NCI-H1694 (cell line): Measurements from ENCODE around the gene ACAP3.

ENCODE experiments used
- DNase-seq: peaks from one replicate; lab custom pipeline; 2025; lab: John Stamatoyannopoulos, UW

ACAP3 gene

GRCh38 chr1:1285102-1285571 lies 22.6 kb downstream of the ACAP3 start:
- DNase-seq = no peak

GRCh38 chr1:1284221-1285101 lies 23.3 kb downstream of the ACAP3 start:
- DNase-seq = no peak

GRCh38 chr1:1283821-1284220 lies 23.9 kb downstream of the ACAP3 start:
- no peak for DNase-seq

- DNase-seq = no peak
Observed at GRCh38 chr1:1282998-1283397, 24.7 kb downstream of the ACAP3 start.

- DNase-seq = no peak
Observed at GRCh38 chr1:1281533-1282321, 26.0 kb downstream of the ACAP3 start.

- no peak for DNase-seq
Observed at GRCh38 chr1:1280782-1281481, 26.8 kb downstream of the ACAP3 start.

GRCh38 chr1:1279028-1279427 lies 28.7 kb downstream of the ACAP3 start:
- DNase-seq = no peak

GRCh38 chr1:1278620-1279019 lies 29.1 kb downstream of the ACAP3 start:
- DNase-seq = no peak

- no peak for DNase-seq
Observed at GRCh38 chr1:1275836-1276235, 31.9 kb downstream of the ACAP3 start.

GRCh38 chr1:1274931-1275431 lies 32.7 kb downstream of the ACAP3 start:
- no peak for DNase-seq

GRCh38 chr1:1274299-1274930 lies 33.3 kb downstream of the ACAP3 start:
- no peak for DNase-seq

GRCh38 chr1:1273512-1274298 lies 34.0 kb downstream of the ACAP3 start, which contains the start of gene UBE2J2:
TSS of gene UBE2J2 (minus strand) at chr1:1273854. CDS start at chr1:1267992, 5,862 bp downstream.
- peak; percentile 28 for DNase-seq

GRCh38 chr1:1273209-1273511 lies 34.6 kb downstream of the ACAP3 start:
- DNase-seq = no peak

- no peak for DNase-seq
Observed at GRCh38 chr1:1272341-1273208, 35.2 kb downstream of the ACAP3 start.

GRCh38 chr1:1270813-1271212 lies 36.9 kb downstream of the ACAP3 start:
- DNase-seq = no peak

- DNase-seq = no peak
Observed at GRCh38 chr1:1268284-1268682, 39.4 kb downstream of the ACAP3 start.

- DNase-seq = no peak
Observed at GRCh38 chr1:1267488-1268283, 40.0 kb downstream of the ACAP3 start.

- peak; percentile 11 for DNase-seq
Observed at GRCh38 chr1:1264868-1265272, 42.9 kb downstream of the ACAP3 start.

- DNase-seq = no peak
Observed at GRCh38 chr1:1264026-1264425, 43.7 kb downstream of the ACAP3 start.
